ENCODE results near the gene CDCA7.

DNA sequence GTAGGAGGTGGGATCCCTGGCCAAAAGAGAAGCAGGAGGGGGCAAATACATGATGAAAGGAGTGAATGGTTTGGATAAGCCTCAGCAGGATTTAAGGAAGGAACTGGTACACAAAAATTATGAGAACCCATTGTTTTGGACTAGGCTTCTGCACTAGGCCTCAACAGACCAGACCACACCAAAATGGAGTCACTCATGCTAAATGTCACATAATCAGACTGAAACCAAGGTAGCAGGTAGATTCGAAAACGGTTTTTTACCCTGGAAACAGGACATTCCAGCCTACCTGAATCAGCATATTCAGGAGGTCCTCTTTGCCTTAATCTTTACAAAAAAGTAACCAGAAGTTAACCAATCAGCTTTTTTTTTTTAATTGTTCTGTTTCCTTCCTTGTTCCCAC lies 49.4 kb upstream of the CDCA7 start:
- TF ChIP-seq, protein P1, sequence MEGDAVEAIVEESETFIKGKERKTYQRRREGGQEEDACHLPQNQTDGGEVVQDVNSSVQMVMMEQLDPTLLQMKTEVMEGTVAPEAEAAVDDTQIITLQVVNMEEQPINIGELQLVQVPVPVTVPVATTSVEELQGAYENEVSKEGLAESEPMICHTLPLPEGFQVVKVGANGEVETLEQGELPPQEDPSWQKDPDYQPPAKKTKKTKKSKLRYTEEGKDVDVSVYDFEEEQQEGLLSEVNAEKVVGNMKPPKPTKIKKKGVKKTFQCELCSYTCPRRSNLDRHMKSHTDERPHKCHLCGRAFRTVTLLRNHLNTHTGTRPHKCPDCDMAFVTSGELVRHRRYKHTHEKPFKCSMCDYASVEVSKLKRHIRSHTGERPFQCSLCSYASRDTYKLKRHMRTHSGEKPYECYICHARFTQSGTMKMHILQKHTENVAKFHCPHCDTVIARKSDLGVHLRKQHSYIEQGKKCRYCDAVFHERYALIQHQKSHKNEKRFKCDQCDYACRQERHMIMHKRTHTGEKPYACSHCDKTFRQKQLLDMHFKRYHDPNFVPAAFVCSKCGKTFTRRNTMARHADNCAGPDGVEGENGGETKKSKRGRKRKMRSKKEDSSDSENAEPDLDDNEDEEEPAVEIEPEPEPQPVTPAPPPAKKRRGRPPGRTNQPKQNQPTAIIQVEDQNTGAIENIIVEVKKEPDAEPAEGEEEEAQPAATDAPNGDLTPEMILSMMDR (conservative IDR thresholded peaks at IDR 0.05; ENCODE audit: low read length): no peak
- TF ChIP-seq EZH2phosphoT487 (IDR thresholded peaks at IDR 0.05; ENCODE audit: borderline replicate concordance): no peak

Measured in Loucy (cell line).